A549 (cell line): ENCODE results near the gene MAGEA11.

Source experiments
- POLR2A ChIP-seq: IDR thresholded peaks from 2 replicates; pipeline ENCODE4 v1.6.1; 2012; ENCODE audit warnings: mild to moderate bottlenecking, low read length
- ZC3H11A ChIP-seq: fragments of 450-650 bp; IDR thresholded peaks from 2 replicates; pipeline ENCODE4 v1.6.1; 2014; ENCODE audit warnings: antibody characterized with exemption, mild to moderate bottlenecking
- TF ChIP-seq, protein P1 (sequence below): fragments of >200 bp; sonication (Bioruptor Twin); formaldehyde crosslinking; IDR thresholded peaks from 3 replicates; pipeline ENCODE4 v1.5.1; 2016
- TF ChIP-seq, protein P2 (sequence below): fragments of 150-350 bp; IDR thresholded peaks from 2 replicates; pipeline ENCODE4 v1.6.1; 2014; ENCODE audit warnings: low read depth, mild to moderate bottlenecking, low read length
- TF ChIP-seq, protein P3 (sequence below): IDR thresholded peaks from 2 replicates; pipeline ENCODE4 v1.6.1; 2012

DNA sequence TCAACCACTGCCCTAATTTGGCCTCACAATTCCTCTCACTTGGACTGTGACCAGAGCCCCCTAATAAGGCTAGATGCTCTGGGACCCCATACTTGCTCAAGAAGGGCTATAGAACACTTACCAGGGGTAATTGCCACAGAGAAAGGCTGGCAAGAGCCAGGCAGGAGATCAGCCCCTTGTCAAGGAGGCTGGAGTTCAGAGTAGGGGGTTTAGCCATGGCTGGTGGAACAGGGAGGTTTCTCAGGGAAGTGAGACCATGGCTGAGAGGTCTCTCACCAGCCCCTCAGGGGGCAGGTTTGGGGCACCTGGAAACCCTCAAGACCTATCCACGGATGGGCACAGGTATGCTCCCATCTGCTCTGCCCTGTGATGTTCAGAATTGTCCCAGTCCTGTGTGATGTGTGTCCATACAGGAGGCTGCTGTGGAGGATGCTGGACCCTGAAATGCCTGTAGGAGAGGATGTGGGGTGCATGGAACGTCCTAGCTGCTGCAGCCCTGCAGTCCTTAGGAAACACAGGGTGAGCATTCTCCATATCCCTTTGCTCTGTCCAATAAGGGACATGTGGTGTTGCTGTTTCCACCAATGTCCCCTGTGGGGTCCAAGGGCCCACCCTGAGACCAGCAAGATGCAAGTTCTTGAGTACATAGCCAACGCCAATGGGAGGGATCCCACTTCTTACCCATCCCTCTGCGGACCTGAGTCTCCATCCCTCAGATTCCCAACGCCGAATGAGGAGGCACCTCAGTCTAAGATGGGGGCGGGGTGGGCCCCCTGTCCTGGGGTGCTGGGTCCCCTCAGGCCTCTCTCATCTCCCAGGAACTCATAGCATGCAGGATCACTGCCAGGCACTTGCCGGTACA lies 45.6 kb downstream of the MAGEA11 start:
- TF ChIP-seq, protein P1, sequence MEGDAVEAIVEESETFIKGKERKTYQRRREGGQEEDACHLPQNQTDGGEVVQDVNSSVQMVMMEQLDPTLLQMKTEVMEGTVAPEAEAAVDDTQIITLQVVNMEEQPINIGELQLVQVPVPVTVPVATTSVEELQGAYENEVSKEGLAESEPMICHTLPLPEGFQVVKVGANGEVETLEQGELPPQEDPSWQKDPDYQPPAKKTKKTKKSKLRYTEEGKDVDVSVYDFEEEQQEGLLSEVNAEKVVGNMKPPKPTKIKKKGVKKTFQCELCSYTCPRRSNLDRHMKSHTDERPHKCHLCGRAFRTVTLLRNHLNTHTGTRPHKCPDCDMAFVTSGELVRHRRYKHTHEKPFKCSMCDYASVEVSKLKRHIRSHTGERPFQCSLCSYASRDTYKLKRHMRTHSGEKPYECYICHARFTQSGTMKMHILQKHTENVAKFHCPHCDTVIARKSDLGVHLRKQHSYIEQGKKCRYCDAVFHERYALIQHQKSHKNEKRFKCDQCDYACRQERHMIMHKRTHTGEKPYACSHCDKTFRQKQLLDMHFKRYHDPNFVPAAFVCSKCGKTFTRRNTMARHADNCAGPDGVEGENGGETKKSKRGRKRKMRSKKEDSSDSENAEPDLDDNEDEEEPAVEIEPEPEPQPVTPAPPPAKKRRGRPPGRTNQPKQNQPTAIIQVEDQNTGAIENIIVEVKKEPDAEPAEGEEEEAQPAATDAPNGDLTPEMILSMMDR: no peak
- TF ChIP-seq ZC3H11A: no peak
- TF ChIP-seq, protein P2, sequence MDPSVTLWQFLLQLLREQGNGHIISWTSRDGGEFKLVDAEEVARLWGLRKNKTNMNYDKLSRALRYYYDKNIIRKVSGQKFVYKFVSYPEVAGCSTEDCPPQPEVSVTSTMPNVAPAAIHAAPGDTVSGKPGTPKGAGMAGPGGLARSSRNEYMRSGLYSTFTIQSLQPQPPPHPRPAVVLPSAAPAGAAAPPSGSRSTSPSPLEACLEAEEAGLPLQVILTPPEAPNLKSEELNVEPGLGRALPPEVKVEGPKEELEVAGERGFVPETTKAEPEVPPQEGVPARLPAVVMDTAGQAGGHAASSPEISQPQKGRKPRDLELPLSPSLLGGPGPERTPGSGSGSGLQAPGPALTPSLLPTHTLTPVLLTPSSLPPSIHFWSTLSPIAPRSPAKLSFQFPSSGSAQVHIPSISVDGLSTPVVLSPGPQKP: no peak
- TF ChIP-seq, protein P3, sequence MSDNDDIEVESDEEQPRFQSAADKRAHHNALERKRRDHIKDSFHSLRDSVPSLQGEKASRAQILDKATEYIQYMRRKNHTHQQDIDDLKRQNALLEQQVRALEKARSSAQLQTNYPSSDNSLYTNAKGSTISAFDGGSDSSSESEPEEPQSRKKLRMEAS: no peak
- no peak for TF ChIP-seq POLR2A
